Stromal cell of bone marrow (primary cell): ENCODE data around the gene CACNA1S.

Experiments used
- DNase-seq: peaks from one replicate; pipeline ENCODE4 v3.0.0-alpha.2; 2012; ENCODE audit warnings: low read depth

Gene CACNA1S

GRCh38 chr1:201062511-201063091, 49.6 kb downstream of the CACNA1S start:
- DNase-seq = no peak

GRCh38 chr1:201061886-201062285, 50.3 kb downstream of the CACNA1S start:
- DNase-seq = no peak

GRCh38 chr1:201061049-201061448, 51.2 kb downstream of the CACNA1S start:
- no peak for DNase-seq

DNA sequence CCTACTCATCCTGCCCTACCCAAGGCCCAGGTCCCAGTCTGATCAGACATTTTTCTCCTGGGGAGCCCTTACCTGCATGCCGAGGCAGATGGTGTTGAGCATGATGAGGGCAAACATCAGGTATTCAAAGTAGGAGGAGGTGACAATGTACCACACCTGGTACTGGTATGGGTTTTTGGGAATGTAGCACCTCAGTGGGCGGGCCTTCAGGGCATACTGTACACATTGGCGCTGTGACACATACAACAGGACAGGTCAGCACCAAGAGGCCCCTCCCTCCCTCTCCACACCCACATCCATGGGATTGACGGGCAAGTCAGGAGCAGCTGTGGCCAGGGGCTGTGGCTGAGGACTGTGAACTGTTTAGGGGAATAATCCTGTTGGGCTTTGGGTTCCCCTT, 51.6 kb downstream of the CACNA1S start:
- no peak for DNase-seq

DNA sequence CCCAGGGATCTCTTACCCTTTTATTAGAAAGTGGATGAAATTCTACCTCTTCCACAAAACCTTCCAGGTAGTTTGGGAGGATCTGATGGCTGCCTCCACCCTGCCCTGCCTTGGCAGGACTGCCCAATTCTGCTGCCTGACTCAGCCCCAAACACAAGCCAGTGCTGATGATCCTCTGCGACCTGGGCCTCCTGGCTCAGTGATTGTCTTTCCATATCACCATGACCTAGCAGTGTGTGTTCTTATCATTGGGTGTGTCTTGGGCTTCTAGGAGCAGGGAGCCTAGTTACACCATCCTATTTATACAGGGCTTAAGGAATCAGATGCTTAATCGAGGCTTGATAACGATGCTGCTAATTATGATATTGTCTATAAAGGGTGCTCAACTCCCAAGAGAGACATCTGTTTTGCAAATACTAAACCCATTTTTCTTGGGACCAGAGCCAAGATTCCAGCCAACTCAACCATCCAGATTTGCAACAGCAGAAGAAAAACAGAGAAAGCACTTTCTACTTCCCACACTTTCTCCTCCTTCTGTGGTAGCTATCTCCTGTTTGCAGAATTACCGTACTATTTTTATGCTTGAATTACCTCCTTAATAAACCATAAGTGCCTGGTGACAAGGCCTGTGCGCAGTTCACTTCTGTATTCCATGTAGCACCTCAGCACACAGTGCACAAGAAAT, 52.2 kb downstream of the CACNA1S start:
- DNase-seq = no peak

DNA sequence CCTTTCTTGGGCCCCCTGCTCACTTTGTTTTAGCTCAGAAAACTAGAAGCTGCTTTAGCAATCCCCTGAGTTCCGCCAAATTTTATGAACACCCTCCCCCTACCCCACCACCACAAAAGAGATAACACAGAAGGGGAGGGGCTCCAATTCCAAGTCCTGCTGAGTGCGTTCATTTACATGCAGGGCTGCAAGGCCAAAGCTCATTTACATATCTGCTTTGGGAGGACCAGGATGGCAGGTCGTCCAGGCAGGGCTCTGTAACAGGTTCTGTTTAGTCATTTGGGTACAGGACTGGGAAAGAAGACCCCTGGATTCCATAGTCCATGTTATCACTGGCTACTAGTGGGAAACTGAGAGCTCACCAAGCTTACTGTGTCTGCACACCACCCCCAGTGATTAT, 52.8 kb downstream of the CACNA1S start:
- no peak for DNase-seq

GRCh38 chr1:201054091-201054543, 58.1 kb downstream of the CACNA1S start:
- DNase-seq = no peak

DNA sequence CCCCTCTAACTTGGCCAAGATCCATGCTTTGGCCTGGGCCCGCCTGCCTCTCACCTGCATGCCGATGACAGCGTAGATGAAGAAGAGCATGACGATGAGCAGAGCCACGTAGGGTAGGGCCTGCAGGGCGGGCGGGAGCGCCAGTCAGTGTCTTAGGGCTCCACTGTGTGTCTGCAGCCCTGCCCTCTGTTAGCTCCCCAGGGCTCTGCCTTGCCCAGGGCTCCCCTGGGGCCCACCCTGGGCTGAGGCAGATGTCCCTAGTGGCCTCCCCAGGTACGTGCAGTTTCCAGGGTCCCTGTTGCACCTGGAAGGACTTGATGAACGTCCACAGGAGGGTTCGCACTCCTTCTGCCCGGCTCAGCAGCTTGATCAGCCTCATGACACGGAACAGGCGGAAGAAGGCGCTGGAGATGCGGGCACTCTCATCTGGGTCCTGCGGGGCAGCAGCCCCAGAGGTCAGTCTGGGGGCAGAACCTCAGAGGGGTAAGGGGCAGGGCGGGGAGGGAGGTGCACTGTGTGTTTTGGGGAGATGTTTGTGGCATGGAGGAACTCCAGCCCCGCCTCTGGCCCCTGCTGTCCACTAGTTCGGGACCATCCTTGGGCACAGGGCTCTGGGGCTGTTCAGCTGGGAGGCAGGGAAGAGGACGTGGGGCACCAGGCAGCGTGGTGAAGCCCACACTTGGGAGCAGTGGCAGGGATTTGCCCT, 58.9 kb downstream of the CACNA1S start:
- no peak for DNase-seq

DNA sequence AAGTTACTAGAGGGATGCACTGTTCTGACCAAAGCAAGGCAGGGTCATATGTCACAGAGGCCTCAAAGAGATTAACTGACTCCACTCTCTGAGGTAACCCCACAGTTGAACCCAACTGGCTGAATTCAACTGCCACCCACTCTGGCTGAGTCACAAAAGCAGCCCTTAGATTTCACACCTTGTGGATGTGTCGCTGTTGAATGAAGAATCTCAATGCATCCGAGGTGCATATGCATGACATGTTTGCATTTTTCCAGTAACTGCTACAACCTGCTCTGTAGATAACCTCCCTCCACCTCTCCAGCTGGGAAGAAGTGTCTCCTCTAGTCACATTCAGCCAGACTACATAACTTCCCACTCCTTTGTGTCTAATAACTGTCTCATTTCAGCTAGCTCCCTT, 60.8 kb downstream of the CACNA1S start:
- no peak for DNase-seq

DNA sequence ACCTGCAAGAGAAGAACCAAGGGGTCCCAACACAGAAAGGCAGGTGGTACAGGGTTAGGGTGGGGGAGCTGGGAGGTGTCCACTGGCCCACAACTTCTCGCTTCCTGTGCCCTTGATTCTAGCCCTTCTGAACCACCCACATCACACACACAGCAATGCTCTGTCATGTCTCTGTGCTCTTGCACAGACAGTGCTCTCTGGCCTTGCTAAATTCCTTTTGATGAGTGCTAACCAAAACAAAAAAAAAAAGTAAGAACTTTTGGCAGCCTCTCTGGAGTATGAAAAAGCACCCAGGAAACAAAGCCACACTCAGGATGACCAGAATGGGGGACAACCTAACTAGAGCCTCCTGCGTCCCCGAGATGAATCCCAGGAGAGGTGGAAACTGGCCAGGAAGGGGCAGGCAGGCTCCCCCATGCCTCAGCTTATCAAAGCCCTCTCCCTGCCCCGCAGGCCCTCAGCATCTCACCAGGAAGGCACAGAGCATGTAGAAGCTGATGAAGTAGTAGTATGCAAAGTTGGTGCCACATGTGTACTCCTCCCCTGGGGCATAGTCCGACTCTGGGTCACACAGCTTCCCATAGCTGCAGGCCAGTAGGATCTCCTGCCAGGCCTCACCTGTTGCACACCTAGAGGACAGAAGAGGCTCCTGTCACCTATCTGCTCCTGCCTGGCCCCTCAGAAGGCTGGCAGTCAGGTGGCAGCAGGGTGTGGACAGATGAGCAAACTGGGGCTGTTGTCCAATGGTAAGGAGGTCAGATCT, 61.5 kb downstream of the CACNA1S start:
- DNase-seq = peak; percentile 25

GRCh38 chr1:201049248-201049831, 62.9 kb downstream of the CACNA1S start:
- no peak for DNase-seq

- DNase-seq = no peak
Observed at GRCh38 chr1:201048521-201048920, 63.7 kb downstream of the CACNA1S start.

DNA sequence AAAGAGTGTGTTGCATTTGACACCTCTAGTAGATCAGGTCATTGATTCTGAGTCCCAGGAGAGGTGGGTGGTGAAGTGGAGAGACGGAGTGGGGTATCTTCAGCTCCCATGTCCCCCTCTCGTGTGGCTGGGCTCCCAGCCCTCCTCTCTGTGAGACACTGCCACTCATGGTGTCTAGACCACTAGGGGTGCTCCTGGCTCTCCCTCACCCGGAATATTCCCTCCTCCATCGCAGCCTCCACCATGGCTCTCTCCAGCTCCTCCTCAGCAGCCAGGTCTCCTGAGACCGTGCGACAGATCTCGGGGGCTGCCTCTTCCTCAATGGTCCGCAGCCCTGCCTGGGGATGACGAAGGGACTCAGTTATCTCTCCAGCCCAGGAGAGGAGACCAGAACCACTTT, 68.1 kb downstream of the CACNA1S start:
- DNase-seq = no peak

- peak; percentile 54 for DNase-seq
Observed at GRCh38 chr1:201042779-201043461, 69.3 kb downstream of the CACNA1S start.

GRCh38 chr1:201041011-201041410, 71.2 kb downstream of the CACNA1S start:
- DNase-seq = no peak

GRCh38 chr1:201039876-201040275, 72.3 kb downstream of the CACNA1S start:
- no peak for DNase-seq

DNA sequence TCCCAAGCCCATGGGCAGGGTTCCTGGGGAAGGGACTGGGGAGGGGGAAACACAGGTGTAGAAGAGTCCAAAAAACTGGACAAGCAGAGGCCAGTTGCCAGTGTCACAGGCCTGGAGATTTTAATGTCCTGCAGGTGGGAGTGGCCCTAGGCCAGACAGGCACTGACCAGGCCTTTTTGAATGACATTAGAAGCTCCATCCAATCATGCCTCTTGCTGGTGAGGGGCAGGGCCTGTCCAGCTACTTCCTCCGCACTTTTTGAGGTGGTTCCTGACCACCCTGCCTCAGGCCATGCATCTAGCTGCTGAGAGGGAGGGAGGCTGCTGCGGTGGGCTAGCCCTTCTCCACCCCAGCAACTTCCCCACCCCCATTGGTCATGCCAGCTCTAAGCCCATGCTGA, 72.8 kb downstream of the CACNA1S start:
- DNase-seq = no peak

DNA sequence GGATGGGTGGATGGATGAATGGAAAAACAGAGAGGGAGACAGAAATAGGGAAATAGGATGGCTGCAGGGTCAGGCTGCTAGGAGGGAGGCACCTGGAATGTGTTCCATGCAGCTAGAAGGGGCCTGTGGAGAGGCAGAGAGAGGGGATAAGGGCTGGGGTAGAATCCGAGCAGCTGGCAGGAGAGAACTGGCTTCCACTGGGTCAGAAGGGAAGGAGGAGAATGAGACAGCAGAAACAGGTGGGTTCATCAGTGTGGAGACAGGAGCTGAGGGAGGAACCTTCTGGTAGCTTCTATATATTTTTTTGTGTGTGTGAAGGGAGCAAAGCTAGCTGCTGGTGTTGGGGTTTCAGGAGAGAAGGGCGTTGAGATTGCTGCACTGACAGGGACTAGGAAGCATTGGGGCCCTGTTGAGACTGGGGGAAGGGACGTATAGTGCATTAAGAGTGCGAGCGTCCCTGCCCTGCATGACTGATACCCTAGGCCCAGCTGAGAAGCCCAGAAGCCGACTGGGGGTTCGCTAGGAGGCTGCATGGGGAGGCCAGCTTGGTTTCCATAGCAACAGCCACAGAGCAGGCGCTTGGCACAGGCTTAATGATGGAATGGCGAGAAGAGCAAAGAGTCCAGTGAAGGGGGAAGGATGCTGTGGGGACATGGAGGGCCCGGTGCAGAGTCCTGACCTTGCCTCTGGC, 73.9 kb downstream of the CACNA1S start:
- DNase-seq = no peak

- no peak for DNase-seq
Observed at GRCh38 chr1:201036188-201036842, 75.9 kb downstream of the CACNA1S start.

DNA sequence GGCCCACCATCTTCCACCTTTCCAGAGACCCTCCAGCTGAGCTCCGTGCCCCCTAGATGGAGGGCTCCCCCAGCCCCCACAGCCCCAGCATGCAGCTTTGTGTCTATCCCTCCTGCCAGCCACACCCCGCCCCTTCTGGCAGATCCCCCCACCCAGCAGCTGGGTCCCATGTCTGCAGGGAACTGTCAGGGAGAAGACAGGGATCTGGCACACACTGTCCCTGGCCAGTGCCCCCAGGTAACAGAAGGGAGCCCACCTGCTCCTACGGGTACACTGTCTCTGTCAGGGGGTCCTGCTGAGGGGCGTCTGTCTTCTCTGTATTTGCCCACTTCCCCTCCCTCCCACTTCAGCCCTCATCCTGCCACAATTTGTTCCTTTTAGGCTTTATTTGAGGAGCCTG, 77.6 kb downstream of the CACNA1S start:
- DNase-seq = no peak

DNA sequence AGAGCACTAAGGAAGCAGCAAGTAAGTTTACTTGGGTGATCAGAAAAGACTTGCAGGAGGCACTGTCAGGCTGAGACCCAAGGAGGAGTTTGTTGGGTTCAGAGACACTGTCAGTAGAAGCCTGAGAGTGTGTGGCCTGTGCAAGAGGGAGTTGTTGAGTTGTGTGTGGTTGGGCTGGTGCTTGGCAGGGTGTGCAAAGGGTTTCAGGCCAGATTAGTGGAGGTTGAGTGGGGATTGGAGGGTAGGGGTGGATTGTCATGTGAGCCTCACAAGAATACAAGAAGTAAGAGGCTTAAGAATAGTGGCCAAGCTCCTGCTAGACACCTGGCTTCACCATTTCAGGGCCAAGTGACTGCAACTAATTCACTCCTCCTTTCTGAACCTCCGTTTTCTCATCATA, 79.8 kb downstream of the CACNA1S start:
- no peak for DNase-seq
